Stimulated activated CD4-positive, alpha-beta T cell treated with anti-CD3 and anti-CD28 coated beads, Interleukin-12 subunit alpha, Interleukin-12 subunit beta, amount 100 ng/mL, for 4 hours (primary cell): ENCODE measurements around the gene CTBP1.
A peak's percentile ranks its signal among the peaks of the same experiment; 100 is the strongest.
"Not testable (repeated sequence)": the region's sequence is repeated elsewhere in the genome, so short reads cannot be mapped to it uniquely, and the experiment has no call there.

Source experiments
- DNase-seq: peaks from one replicate; pipeline ENCODE4 v3.0.0-alpha.2; 2020

CTBP1 gene

GRCh38 chr4:1248245-1249147, at the start of gene CTBP1:
TSS of gene CTBP1 (minus strand) at chr4:1249130. CDS start at chr4:1241331, 7,799 bp downstream.
- peak; percentile 81 for DNase-seq

DNA sequence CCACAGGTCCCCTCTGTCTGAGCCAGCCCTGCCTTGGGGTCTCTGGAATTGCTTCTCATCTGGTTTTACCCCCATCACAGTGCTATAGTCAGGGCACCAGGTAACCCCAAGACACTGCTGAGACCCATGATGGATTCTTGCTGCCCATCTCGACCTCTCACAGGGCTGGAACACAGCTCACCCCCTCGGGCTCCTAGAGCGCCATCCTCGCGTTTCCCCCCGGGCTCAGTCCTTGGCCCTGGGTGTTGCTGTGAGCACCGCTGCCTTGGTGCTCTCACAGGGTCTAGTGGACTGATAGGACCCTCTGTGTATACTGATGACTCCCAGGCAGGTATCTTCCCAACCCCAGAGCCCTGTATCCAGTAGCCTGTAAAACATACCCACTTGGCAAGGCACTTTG, 49.5 kb upstream of the CTBP1 start:
- DNase-seq, result no peak

- DNase-seq, result no peak
These were observed 48.8 kb upstream of the CTBP1 start for GRCh38 chr4:1297456-1298325.

GRCh38 chr4:1297023-1297395, 48.1 kb upstream of the CTBP1 start:
- no peak for DNase-seq

DNA sequence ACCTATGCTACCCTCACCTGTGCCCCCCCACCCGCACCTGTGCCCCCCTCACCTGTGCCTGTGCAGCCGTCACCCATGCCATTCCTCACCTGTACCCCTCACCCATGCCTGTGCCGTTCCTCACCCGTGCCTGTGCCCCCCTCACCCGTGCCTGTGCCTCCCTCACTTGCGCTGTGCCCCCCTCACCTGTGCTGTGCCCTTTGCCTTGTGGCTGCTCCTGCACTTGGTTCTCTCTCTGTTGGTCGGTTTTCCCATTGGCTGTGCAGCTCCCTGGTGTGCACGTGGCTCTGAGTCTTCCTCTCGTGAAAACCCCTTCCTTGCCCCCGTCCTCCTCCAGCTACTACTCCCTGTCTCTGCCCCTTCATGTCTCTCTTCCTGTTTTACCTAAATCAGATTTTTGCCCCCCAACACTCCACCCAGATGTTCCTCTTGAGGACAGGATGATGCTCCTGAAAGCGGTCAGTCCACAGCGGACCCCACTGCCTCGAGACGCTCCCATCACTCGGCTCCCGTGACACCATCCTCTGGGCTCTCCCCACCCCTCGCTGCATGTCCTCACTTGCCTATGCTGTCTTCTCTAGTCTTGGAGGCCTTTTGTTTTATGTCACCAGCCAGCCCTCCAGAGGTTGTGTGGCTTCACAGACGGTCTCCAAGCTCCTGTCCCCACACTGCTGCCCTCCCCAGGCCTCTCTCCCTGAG, 47.5 kb upstream of the CTBP1 start:
- no peak for DNase-seq

GRCh38 chr4:1295405-1296055, 46.6 kb upstream of the CTBP1 start:
- no peak for DNase-seq

DNA sequence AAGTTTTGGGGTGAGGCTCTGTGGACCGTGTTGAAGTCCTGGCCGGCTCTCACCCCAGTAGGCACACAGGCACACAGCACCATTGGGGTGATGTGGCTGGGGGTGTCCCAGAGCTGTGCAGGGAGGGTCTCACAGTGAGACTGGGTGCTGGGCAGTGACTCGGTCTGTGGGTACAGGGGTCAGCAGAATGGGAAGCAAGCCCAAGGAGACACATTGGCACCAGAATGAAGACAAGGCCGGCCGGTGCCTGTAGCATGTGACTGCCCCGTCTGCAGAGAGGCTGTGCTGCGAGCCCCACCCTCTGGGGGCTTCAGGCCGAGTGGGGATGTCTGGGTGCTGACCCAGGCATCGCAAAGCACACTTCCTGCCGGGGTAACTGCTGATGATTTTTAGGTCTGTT, 46.0 kb upstream of the CTBP1 start:
- no peak for DNase-seq

GRCh38 chr4:1294424-1294823, 45.5 kb upstream of the CTBP1 start:
- no peak for DNase-seq

GRCh38 chr4:1293991-1294390, 45.1 kb upstream of the CTBP1 start:
- DNase-seq, result no peak

DNA sequence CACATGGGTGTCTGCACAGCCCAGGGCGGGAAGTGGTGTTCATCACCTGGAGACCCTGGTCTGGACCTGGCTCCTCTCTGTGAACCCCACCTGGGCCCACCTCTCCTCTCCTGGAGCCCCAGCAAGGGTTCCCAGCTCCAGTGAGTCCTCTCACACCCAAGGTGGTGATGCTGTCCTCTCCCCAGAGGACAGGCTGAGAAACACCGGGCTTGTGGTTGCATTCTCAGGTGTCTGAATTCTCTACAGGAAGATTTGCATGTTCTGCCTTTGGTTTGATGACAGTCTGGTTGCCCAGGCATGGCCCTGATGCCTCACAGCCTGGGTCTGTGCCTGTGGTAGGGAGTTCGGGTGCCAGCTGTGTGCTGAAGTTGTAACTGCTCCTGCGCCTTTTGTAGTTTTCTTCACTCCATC, 44.6 kb upstream of the CTBP1 start:
- no peak for DNase-seq

DNA sequence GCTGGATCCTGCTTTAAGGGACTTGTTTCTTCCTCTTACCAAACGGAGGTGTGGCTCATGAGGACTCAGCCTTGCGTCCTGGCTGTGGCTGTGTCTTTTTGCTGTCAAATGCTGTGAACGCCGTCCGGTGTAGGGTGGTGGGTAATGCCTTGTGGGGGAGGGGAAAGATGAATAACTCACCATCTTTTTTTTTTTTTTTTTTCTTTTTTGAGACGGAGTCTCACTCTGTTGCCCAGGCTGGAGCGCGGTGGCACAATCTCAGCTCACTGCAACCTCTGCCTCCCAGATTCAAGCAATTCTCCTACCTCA, 43.7 kb upstream of the CTBP1 start:
- DNase-seq, result not testable (repeated sequence)

- no peak for DNase-seq
These were observed 43.2 kb upstream of the CTBP1 start for GRCh38 chr4:1291996-1292702.

GRCh38 chr4:1291091-1291490, 42.2 kb upstream of the CTBP1 start:
- no peak for DNase-seq

DNA sequence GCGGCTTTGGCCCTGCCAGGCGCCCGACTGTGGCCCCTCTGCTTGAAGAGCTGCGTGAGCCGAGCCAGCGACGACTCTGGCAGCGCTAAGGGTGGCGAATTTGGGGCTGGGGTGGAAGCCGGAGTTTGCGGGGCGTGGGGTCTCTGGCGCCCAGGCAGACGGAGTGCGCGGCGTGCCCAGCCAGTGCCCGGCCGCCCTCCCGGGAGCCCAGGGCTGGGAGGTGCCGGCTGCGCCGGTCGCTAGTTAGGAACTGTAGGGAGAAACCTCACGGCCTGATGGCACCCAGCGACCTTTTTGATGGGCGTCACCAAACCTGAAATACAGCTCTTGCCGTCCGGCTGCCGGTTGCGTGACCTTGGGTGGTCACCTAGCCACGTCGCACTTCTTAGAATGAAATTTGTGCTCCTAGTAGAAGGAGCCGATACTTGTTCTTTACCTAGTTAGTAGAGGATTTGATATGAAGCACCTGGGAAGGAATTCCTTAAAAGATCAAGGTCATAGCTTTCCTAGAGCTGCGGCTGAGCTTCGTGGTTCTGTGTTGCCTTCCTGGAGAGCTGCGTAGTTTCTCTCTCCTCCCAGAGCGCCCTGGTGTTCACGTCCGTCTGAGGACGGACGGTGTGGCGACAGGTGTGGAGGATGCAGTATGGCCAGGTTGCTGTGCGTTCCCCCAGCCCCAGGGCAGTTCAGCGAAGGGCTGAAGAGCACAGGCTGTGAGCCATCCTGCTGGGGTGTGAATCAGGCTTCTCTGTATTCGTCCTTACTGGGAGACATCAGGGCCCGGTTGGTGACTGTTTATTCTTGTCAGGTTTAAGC, 41.4 kb upstream of the CTBP1 start:
- DNase-seq, result no peak

DNA sequence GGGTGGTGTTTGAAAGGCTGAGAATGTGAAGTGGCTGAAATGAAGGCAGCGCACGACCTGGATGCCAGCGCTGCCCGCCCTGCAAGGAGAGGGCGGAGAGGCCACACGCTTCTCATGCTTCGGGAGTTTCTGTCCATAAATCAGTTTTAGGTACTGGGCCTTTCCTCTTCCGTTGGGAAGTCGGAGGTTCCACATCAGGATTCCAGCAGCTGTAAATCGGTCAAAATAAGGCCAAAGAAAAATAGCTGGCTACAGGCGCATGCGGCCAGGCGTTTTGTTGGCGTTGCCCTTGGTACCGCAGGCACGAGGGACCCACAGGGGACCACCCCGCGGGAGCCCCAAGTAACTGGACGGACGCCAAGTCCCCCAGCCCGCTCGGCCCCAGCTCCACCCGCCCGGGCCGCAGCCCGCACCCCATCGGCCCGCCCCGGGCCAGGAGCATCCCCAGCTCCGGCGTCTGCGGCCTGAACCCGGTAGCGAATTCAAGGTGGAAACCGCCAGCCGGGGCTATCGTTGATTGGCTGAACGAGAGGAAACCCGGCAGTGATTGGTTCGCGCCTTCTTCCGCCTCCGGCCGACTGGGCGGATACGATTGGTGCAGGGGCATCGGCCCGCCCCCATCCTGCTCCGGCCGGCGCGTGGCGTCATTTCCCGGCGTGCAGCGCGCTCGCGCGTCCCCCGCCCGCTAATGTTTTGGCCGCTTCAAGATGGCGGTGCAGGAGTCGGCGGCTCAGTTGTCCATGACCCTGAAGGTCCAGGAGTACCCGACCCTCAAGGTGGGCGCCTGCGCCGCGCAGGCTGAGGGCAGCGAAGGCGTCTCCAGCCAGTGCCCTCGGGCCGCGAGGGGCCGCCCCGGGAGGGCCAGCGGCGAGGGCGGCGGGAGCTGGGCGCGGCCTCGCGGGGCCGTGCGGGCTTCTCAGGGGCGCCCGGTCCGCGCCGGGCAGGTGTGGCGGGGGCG, 40.6 kb upstream of the CTBP1 start, which contains the start of gene MAEA:
Gene MAEA, plus strand, starts transcription at position 685 of the 958 bp plus-strand sequence. Its CDS starts 23 bp downstream, at position 708.
- peak; percentile 94 for DNase-seq

- no peak for DNase-seq
These were observed 39.9 kb upstream of the CTBP1 start for GRCh38 chr4:1288786-1289185.

- DNase-seq, result no peak
These were observed 37.0 kb upstream of the CTBP1 start for GRCh38 chr4:1285790-1286553.

GRCh38 chr4:1285151-1285789, 36.3 kb upstream of the CTBP1 start:
- DNase-seq, result no peak

- DNase-seq, result no peak
These were observed 34.8 kb upstream of the CTBP1 start for GRCh38 chr4:1283711-1284110.
